Measurements from ENCODE around the gene TMEM86A. TPM values are rescaled to one million over a fixed set of nuclear protein-coding genes. Genes with fewer than 3 reads are reported as not detected.

The TMEM86A gene
- total and polyA plus RNA-seq, 2 of the 8 experiments (the other 6 are each of a cell fraction or from before 2014, with no cell fraction given) = 1.5 to 1.7 TPM

DNA sequence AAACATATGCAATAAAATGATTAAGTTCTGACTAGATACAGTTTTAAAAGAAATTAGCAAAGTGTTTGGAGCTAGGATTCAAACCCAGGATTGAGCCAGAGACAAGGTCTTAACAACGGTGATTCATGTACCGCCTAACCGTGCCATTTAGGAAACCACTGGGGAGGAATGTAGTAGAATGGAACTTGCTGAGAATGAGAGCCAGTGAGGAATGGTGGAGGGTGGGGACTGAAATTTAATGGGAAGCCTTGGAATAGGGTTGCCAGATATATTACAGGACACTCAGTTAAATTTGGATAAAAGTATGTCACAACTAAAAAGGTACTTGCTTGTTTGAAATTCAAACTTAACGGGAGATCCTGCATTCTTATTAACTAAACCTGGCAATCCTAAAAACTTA is 30.4 kb upstream of the TMEM86A start (continued):
- TF ChIP-seq NRF1 (IDR thresholded peaks at IDR 0.05; ENCODE audit: low read depth, low read length) (no peak), EGR1 (IDR thresholded peaks at IDR 0.05; ENCODE audit: borderline replicate concordance, low read depth, low read length) (no peak), CREB1 (IDR thresholded peaks at IDR 0.05) (no peak), KDM4A (IDR thresholded peaks at IDR 0.05; ENCODE audit: low read depth, low read length, severe bottlenecking) (no peak)
- TF ChIP-seq, protein P1, sequence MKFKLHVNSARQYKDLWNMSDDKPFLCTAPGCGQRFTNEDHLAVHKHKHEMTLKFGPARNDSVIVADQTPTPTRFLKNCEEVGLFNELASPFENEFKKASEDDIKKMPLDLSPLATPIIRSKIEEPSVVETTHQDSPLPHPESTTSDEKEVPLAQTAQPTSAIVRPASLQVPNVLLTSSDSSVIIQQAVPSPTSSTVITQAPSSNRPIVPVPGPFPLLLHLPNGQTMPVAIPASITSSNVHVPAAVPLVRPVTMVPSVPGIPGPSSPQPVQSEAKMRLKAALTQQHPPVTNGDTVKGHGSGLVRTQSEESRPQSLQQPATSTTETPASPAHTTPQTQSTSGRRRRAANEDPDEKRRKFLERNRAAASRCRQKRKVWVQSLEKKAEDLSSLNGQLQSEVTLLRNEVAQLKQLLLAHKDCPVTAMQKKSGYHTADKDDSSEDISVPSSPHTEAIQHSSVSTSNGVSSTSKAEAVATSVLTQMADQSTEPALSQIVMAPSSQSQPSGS (IDR thresholded peaks at IDR 0.05; ENCODE audit: low read length) = no peak
